GM12878 (cell line): ENCODE data around the gene PGRMC1. TPM values are rescaled to one million over a fixed set of nuclear protein-coding genes. Genes with fewer than 3 reads are reported as not detected.
A peak's percentile ranks its signal among the peaks of the same experiment; 100 is the strongest.

Source experiments
- ATF2 ChIP-seq: IDR thresholded peaks from 2 replicates; pipeline ENCODE4 v1.6.1; 2012; ENCODE audit warnings: low read length, inconsistent platforms
- BACH1 ChIP-seq: fragments of 450-650 bp; IDR thresholded peaks from 2 replicates; pipeline ENCODE4 v1.6.1; 2017; ENCODE audit warnings: mild to moderate bottlenecking, borderline replicate concordance
- BHLHE40 ChIP-seq, 2 experiments: fragments of 450-650 bp in 1 of 2; IDR thresholded peaks; 2 replicates each; pipeline ENCODE4 v1.6.1; 2011 to 2017; ENCODE audit warnings: low read depth in 2 of 2, borderline replicate concordance in 1 of 2, improper control_type of control experiment in 1 of 2, low read length in 1 of 2, mild to moderate bottlenecking in 1 of 2
- CEBPB ChIP-seq, 2 experiments: fragments of 150-350 bp in 1 of 2; IDR thresholded peaks; 2 replicates each; pipeline ENCODE4 v1.6.1; 2012 to 2014; ENCODE audit warnings: low read depth in 2 of 2, low read length in 2 of 2, borderline replicate concordance in 1 of 2, inconsistent platforms in 1 of 2
- CHD4 ChIP-seq: fragments of 200-600 bp; sonication (generic); IDR thresholded peaks from 2 replicates; pipeline ENCODE4 v1.6.1; 2016; ENCODE audit warnings: mild to moderate bottlenecking
- HCFC1 ChIP-seq: fragments of 150-350 bp; IDR thresholded peaks from 2 replicates; pipeline ENCODE4 v1.6.1; 2014; ENCODE audit warnings: low read length
- KLF5 ChIP-seq: fragments of 450-650 bp; IDR thresholded peaks from 2 replicates; pipeline ENCODE4 v1.6.1; 2014; ENCODE audit warnings: mild to moderate bottlenecking; ENCODE audit not compliant: partially characterized antibody
- MYB ChIP-seq: fragments of 150-350 bp; IDR thresholded peaks from 2 replicates; pipeline ENCODE4 v1.6.1; 2014; ENCODE audit warnings: mild to moderate bottlenecking, low read depth, low read length, borderline replicate concordance
- NBN ChIP-seq: fragments of 450-650 bp; IDR thresholded peaks from 2 replicates; pipeline ENCODE4 v1.6.1; 2016
- PML ChIP-seq: IDR thresholded peaks from 2 replicates; pipeline ENCODE4 v1.6.1; 2012; ENCODE audit warnings: low read length, inconsistent platforms
- RFX5 ChIP-seq: IDR thresholded peaks from 2 replicates; pipeline ENCODE4 v1.6.1; 2011; ENCODE audit warnings: low read depth, low read length, improper control_type of control experiment
- TCF7 ChIP-seq: IDR thresholded peaks from 2 replicates; pipeline ENCODE4 v1.6.1; 2014; ENCODE audit warnings: antibody characterized with exemption, borderline replicate concordance
- USF2 ChIP-seq: IDR thresholded peaks from 2 replicates; pipeline ENCODE4 v1.6.1; 2011; ENCODE audit warnings: low read depth, low read length, improper control_type of control experiment, borderline replicate concordance
- YY1 ChIP-seq: IDR thresholded peaks from 2 replicates; pipeline ENCODE4 v1.6.1; 2011; ENCODE audit warnings: low read depth, mild to moderate bottlenecking, low read length
- ZNF207 ChIP-seq: fragments of 450-650 bp; IDR thresholded peaks from 2 replicates; pipeline ENCODE4 v1.6.1; 2014; ENCODE audit warnings: antibody characterized with exemption, mild to moderate bottlenecking, borderline replicate concordance
- ZNF24 ChIP-seq: fragments of 450-650 bp; IDR thresholded peaks from 2 replicates; pipeline ENCODE4 v1.6.1; 2017; ENCODE audit warnings: antibody characterized with exemption, mild to moderate bottlenecking
- ZSCAN29 ChIP-seq: fragments of 450-650 bp; IDR thresholded peaks from 2 replicates; pipeline ENCODE4 v1.6.1; 2017; ENCODE audit warnings: mild to moderate bottlenecking, moderate library complexity
- polyA plus RNA-seq, 11 experiments: library from polyadenylated mRNA; depleted of rRNA in 4 of 11; unstranded in 6 of 11; stranded (reverse) in 5 of 11; fragments of >200 nt; fragmentation: Nextera tagmentation in 4 of 11; fragmentation: Illumina TruSeq in 1 of 11; extraction: Ambion mirVana in 4 of 11; extraction: Trizol in 1 of 11; gene quantifications; 1 replicate in 1 of 11; 2 replicates in 10 of 11; pipeline versions ENCODE4 v1.2.1 to v1.2.3, GENCODE V29; 2011 to 2016; ENCODE audit warnings: inconsistent platforms in 2 of 11, missing spikeins in 2 of 11, low read depth in 1 of 11
- total RNA-seq, 4 experiments: library from RNA; depleted of rRNA in 3 of 4; stranded (reverse); fragments of >200 nt in 3 of 4; fragmentation: Illumina TruSeq in 1 of 4; extraction: Trizol in 1 of 4; gene quantifications; 2 replicates each; pipeline versions ENCODE4 v1.2.1 to v1.2.3, GENCODE V29; 2013 to 2021
- TF ChIP-seq, protein P1 (sequence below): fragments of 450-650 bp; IDR thresholded peaks from 2 replicates; pipeline ENCODE4 v1.6.1; 2018; ENCODE audit warnings: borderline replicate concordance, mild to moderate bottlenecking; ENCODE audit not compliant: partially characterized antibody
- TF ChIP-seq, protein P2 (sequence below): fragments of 450-650 bp; IDR thresholded peaks from 2 replicates; pipeline ENCODE4 v1.6.1; 2016; ENCODE audit warnings: mild to moderate bottlenecking
- TF ChIP-seq, protein P3 (sequence below): fragments of 450-650 bp; IDR thresholded peaks from 2 replicates; pipeline ENCODE4 v1.6.1; 2016; ENCODE audit warnings: mild to moderate bottlenecking
- TF ChIP-seq, protein P4 (sequence below): IDR thresholded peaks from 2 replicates; pipeline ENCODE4 v1.6.1; 2012; ENCODE audit warnings: low read depth, low read length, improper control_type of control experiment

PGRMC1 gene
- total and polyA plus RNA-seq, 10 of the 15 experiments (the other 5 are each of a cell fraction or from before 2014, with no cell fraction given), result 13.6 to 60.9 (median 43.3) TPM

- TF ChIP-seq MYB (no peak), ATF2 (no peak), KLF5 (no peak), YY1 (0 out of 2 replicates have a peak, but pooled peaks have one; percentile 7), BHLHE40 (IDR thresholded peaks at IDR 0.05; ENCODE audit: borderline replicate concordance in 1 of 2, low read depth in 2 of 2, low read length in 1 of 2) (0 out of 4 replicates have a peak, but pooled peaks of 1 of the 2 experiments have one; percentile 20), TCF7 (no peak), CHD4 (no peak), PML (no peak), BACH1 (no peak), USF2 (no peak), NBN (0 out of 2 replicates have a peak, but pooled peaks have one; percentile 23), CEBPB (IDR thresholded peaks at IDR 0.05; ENCODE audit: borderline replicate concordance in 1 of 2, low read depth in 2 of 2, low read length in 2 of 2) (no peak), RFX5 (no peak), ZNF207 (no peak), ZNF24 (no peak), ZSCAN29 (no peak), HCFC1 (no peak)
- TF ChIP-seq, protein P1, sequence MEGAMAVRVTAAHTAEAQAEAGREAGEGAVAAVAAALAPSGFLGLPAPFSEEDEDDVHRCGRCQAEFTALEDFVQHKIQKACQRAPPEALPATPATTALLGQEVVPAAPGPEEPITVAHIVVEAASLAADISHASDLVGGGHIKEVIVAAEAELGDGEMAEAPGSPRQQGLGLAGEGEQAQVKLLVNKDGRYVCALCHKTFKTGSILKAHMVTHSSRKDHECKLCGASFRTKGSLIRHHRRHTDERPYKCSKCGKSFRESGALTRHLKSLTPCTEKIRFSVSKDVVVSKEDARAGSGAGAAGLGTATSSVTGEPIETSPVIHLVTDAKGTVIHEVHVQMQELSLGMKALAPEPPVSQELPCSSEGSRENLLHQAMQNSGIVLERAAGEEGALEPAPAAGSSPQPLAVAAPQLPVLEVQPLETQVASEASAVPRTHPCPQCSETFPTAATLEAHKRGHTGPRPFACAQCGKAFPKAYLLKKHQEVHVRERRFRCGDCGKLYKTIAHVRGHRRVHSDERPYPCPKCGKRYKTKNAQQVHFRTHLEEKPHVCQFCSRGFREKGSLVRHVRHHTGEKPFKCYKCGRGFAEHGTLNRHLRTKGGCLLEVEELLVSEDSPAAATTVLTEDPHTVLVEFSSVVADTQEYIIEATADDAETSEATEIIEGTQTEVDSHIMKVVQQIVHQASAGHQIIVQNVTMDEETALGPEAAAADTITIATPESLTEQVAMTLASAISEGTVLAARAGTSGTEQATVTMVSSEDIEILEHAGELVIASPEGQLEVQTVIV, result no peak
- TF ChIP-seq, protein P2, sequence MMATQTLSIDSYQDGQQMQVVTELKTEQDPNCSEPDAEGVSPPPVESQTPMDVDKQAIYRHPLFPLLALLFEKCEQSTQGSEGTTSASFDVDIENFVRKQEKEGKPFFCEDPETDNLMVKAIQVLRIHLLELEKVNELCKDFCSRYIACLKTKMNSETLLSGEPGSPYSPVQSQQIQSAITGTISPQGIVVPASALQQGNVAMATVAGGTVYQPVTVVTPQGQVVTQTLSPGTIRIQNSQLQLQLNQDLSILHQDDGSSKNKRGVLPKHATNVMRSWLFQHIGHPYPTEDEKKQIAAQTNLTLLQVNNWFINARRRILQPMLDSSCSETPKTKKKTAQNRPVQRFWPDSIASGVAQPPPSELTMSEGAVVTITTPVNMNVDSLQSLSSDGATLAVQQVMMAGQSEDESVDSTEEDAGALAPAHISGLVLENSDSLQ, result 0 out of 2 replicates have a peak, but pooled peaks have one; percentile 5
- TF ChIP-seq, protein P3, sequence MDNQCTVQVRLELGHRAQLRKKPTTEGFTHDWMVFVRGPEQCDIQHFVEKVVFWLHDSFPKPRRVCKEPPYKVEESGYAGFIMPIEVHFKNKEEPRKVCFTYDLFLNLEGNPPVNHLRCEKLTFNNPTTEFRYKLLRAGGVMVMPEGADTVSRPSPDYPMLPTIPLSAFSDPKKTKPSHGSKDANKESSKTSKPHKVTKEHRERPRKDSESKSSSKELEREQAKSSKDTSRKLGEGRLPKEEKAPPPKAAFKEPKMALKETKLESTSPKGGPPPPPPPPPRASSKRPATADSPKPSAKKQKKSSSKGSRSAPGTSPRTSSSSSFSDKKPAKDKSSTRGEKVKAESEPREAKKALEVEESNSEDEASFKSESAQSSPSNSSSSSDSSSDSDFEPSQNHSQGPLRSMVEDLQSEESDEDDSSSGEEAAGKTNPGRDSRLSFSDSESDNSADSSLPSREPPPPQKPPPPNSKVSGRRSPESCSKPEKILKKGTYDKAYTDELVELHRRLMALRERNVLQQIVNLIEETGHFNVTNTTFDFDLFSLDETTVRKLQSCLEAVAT, result no peak
- TF ChIP-seq, protein P4, sequence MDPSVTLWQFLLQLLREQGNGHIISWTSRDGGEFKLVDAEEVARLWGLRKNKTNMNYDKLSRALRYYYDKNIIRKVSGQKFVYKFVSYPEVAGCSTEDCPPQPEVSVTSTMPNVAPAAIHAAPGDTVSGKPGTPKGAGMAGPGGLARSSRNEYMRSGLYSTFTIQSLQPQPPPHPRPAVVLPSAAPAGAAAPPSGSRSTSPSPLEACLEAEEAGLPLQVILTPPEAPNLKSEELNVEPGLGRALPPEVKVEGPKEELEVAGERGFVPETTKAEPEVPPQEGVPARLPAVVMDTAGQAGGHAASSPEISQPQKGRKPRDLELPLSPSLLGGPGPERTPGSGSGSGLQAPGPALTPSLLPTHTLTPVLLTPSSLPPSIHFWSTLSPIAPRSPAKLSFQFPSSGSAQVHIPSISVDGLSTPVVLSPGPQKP, result no peak
Measured at GRCh38 chrX:119236623-119237561, 807 bp downstream of the PGRMC1 start (continued).
